Activated naive CD4-positive, alpha-beta T cell treated with anti-CD3 and anti-CD28 coated beads, Interleukin-2, amount 50 U/mL, for 24 hours (primary cell): ENCODE data around the gene ISG20L2.
A peak's percentile ranks its signal among the peaks of the same experiment; 100 is the strongest.

ENCODE experiments used
- H3K27ac Mint-ChIP-seq: one replicate; pipeline ENCODE4 v1.8.0; 2021; ENCODE audit warnings: mild to moderate bottlenecking, mixed read lengths
- H3K27me3 Mint-ChIP-seq: one replicate; pipeline ENCODE4 v1.8.0; 2021; ENCODE audit warnings: mixed read lengths
- H3K36me3 Mint-ChIP-seq: one replicate; pipeline ENCODE4 v1.8.0; 2021; ENCODE audit warnings: mixed read lengths
- H3K4me1 Mint-ChIP-seq: one replicate; pipeline ENCODE4 v1.8.0; 2021; ENCODE audit warnings: mixed read lengths
- H3K4me3 Mint-ChIP-seq: one replicate; pipeline ENCODE4 v1.8.0; 2021; ENCODE audit warnings: mild to moderate bottlenecking, mixed read lengths
- H3K9me3 Mint-ChIP-seq: one replicate; pipeline ENCODE4 v1.8.0; 2021; ENCODE audit warnings: mixed read lengths

Gene ISG20L2

DNA sequence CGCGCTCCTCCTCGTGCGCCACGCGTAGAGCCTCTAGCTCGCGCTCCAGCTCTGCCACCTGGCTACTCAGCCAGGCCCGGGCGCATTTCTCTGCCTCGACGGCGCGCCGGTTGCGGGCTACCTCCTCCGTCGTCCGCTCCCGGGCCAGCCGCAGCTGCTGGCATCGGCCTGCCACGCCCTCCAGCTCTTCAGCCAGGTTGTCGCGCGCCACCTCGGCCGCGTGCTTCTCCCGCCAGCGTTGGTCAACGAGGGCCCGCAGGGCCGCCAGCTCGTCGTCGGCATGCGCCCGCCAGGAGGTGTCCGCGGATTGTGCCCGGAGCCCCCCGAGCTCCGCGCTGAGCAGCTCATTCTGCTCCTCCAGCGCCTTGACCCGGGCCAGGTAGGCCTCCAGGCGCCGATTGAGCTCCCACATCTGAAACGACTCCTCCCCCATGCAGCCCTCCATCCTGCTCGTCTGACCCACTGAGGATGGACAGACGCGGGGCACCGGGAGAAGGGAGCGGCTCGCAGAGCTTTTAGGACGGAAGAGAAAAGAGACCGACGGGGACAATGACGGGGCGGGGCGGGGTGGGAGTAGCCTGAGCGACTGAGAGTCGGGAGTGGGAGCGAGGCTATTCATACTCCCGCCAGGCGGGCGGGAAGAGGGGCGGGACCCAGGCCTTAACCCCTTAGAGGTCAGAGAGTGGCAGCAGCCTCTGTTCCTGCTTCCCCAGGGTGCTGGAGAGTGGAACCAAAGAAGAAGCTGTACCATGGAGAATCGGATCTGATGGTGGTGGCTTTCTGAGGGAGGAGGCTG lies 51.5 kb downstream of the ISG20L2 start, which contains the start of gene NES:
Gene NES, minus strand, starts transcription at position 588 of the 796 bp plus-strand sequence. Its CDS starts 143 bp downstream, at position 445.
- Mint-ChIP-seq H3K27ac (no peak within 1 kb of the TSS), H3K9me3 (no peaks in the 10 kb centered on the region), H3K4me3 (peak within 1 kb of the TSS; percentile 26), H3K36me3 (no peaks in the 10 kb centered on the region), H3K27me3 (peaks cover 31% of the 10 kb centered on the region), H3K4me1 (peaks cover 13% of the 10 kb centered on the region)

DNA sequence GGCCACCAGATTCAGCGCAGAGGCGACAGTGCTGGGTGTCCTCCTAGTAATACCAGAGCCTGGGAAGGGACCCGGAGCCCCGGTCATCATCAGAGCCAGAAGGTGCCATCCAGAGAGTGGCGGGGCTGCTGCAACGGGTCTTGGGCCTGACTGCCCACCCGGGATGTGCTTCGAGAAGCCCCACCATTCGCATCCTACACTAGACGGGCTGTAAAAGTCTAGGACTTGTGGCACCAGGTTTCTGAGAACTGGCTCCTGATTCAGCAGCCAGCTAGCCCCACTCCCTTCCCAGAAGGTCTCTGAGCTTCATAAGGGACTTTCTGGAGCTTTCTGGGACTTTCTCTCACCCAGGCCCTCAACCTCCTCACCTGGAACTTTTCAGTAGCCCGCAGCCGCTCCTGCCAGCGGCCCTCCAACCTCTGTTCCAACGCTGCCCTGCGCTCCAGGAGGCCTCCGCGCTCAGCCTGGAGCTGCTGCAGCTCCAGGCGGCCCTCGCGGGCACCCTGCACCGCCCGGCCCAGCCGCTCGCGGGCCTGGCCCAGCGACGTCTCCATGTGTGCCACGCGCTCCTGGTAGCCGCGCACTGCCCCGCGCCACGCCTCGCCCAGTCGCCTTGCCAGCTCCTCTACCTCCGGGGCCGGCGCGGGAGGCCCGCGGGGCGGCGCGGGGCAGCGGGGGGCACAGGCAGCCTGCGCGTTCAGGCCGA lies 52.3 kb downstream of the ISG20L2 start:
- Mint-ChIP-seq H3K27ac (no peak overlapping the region), H3K9me3 (no peaks in the 10 kb centered on the region), H3K4me1 (peaks cover 13% of the 10 kb centered on the region), H3K4me3 (no peak overlapping the region), H3K36me3 (no peaks in the 10 kb centered on the region), H3K27me3 (peaks cover 29% of the 10 kb centered on the region)

DNA sequence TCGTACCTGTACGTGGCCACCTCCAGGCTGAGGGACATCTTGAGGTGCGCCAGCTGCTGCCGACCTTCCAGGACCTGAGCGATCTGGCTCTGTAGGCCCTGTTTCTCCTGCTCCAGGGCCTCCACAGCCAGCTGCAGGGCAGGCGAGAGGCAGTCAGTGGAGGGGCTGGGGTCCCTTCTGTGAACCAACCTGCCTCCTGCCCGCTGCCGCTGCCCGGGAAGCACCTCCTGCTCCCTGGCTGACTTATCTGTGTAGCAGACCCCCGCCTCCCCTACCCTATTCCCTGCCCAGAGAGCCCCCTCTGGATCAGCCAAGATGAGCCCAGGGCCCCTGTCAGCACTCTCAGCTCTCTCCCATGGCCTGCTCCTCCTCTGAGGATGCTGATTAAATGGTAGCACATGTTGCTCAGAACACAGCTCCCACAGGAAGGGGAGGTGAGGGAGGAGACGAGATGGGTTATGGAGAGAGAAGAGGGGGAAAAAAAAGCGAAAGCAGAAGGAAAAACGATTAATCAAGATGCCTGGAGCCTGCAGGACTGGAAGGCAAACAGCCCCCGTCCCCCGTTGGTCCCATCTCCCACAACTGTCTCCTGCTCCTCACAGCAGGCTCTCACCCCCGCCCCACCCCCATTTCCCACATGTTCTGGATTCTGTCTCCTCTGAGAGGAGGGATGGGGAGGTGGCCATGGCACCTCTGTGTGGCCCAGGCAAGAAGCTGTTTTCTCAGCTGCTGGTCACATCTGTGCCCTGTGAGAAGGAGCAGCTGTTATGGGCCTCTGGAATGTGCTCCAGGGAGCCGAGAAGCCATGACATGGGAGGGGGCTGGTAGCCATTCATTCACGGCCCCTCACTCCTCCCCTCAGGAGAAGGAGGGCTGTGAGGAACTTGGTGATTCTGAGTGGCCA lies 53.1 kb downstream of the ISG20L2 start:
- peaks cover 26% of the 10 kb centered on the region for H3K27me3 Mint-ChIP-seq
- no peak overlapping the region for H3K4me3 Mint-ChIP-seq
- H3K4me1 Mint-ChIP-seq, result peaks cover 13% of the 10 kb centered on the region
- H3K27ac Mint-ChIP-seq, result no peak overlapping the region
- no peaks in the 10 kb centered on the region for H3K36me3 Mint-ChIP-seq
- H3K9me3 Mint-ChIP-seq, result no peaks in the 10 kb centered on the region

DNA sequence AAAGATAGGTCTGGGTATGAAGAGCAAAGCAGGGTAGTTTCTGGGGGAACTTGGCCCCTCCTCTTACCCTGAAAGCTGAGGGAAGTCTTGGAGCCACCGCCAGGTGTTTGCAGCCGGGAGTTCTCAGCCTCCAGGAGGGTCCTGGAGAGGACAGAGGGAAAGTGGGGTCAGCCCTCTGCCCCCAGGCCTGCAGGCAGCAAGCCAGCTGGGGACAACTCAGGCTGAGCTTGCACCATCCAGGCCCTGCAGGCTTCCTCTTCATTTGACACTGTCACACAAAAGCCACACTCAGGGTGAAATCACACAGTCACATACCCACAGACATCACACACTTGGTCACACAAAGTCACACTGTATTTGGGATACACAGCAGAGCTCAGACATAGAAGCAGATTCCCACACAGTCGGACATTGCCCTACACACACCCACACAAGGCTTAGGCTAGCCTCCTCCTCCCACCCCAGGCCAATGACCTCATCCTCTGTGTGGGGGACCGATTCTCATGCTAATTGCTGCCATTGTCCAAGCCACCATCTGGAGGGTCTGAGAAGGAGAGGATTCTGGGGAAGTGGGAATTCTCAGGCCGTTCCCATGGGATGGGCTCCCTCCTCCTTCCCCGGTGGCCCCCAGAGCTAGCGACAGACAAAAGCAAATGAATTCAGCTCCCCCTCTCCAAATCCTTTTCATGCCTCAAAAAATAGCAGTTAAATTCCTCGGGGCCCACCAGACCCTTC lies 55.0 kb downstream of the ISG20L2 start:
- Mint-ChIP-seq H3K27me3 (peaks cover 16% of the 10 kb centered on the region), H3K4me3 (no peak overlapping the region), H3K27ac (peak overlapping the region; percentile 23), H3K9me3 (no peaks in the 10 kb centered on the region), H3K36me3 (no peaks in the 10 kb centered on the region), H3K4me1 (peaks cover 13% of the 10 kb centered on the region)
